Measurements from ENCODE around the gene ELOB.
A peak's percentile ranks its signal among the peaks of the same experiment; 100 is the strongest.

The ELOB gene

GRCh38 chr16:2777231-2777902, at the start of gene ELOB:
Gene ELOB, minus strand, starts transcription at chr16:2777280. Its CDS starts 41 bp downstream, at chr16:2777239.
- DNase-seq (ENCODE audit: low read depth in 2 of 3, low spot score in 1 of 3): peak; percentile 73 to 86 (median 76)

- no peak for DNase-seq (ENCODE audit: low read depth in 2 of 3, low spot score in 1 of 3)
These were observed 48.8 kb upstream of the ELOB start for GRCh38 chr16:2825906-2826305.

GRCh38 chr16:2825049-2825742, 48.1 kb upstream of the ELOB start:
- DNase-seq (ENCODE audit: low read depth in 2 of 3, low spot score in 1 of 3): no peak

- DNase-seq (ENCODE audit: low read depth in 2 of 3, low spot score in 1 of 3): no peak
These were observed 47.5 kb upstream of the ELOB start for GRCh38 chr16:2824626-2825025.

GRCh38 chr16:2822496-2822895, 45.4 kb upstream of the ELOB start:
- DNase-seq (ENCODE audit: low read depth in 2 of 3, low spot score in 1 of 3): no peak

GRCh38 chr16:2822158-2822495, 45.0 kb upstream of the ELOB start:
- DNase-seq (ENCODE audit: low read depth in 2 of 3, low spot score in 1 of 3): no peak

GRCh38 chr16:2821487-2822157, 44.5 kb upstream of the ELOB start:
- DNase-seq (ENCODE audit: low read depth in 2 of 3, low spot score in 1 of 3): no peak

- DNase-seq (ENCODE audit: low read depth in 2 of 3, low spot score in 1 of 3): no peak
These were observed 43.9 kb upstream of the ELOB start for GRCh38 chr16:2820836-2821486.

GRCh38 chr16:2819939-2820835, 43.1 kb upstream of the ELOB start:
- no peak for DNase-seq (ENCODE audit: low read depth in 2 of 3, low spot score in 1 of 3)

GRCh38 chr16:2819179-2819938, 42.3 kb upstream of the ELOB start:
- DNase-seq (ENCODE audit: low read depth in 2 of 3, low spot score in 1 of 3): no peak

GRCh38 chr16:2818272-2818876, 41.3 kb upstream of the ELOB start:
- no peak for DNase-seq (ENCODE audit: low read depth in 2 of 3, low spot score in 1 of 3)

- DNase-seq (ENCODE audit: low read depth in 2 of 3, low spot score in 1 of 3): no peak
These were observed 40.5 kb upstream of the ELOB start for GRCh38 chr16:2817340-2818271.

GRCh38 chr16:2816751-2817339, 39.8 kb upstream of the ELOB start, which contains the start of gene PRSS21:
Gene PRSS21, plus strand, starts transcription at chr16:2817237. Its CDS starts 32 bp downstream, at chr16:2817269.
- DNase-seq (ENCODE audit: low read depth in 2 of 3, low spot score in 1 of 3): peak in 2 of 3 donors; percentile 16 to 22

- no peak for DNase-seq (ENCODE audit: low read depth in 2 of 3, low spot score in 1 of 3)
These were observed 38.3 kb upstream of the ELOB start for GRCh38 chr16:2815299-2815771.

GRCh38 chr16:2814551-2815298, 37.6 kb upstream of the ELOB start:
- DNase-seq (ENCODE audit: low read depth in 2 of 3, low spot score in 1 of 3): no peak

- no peak for DNase-seq (ENCODE audit: low read depth in 2 of 3, low spot score in 1 of 3)
These were observed 36.7 kb upstream of the ELOB start for GRCh38 chr16:2813771-2814221.

Measured in stimulated activated CD4-positive, alpha-beta T cell treated with anti-CD3 and anti-CD28 coated beads, Interleukin-12 subunit alpha, Interleukin-12 subunit beta, amount 100 ng/mL, for 48 hours (primary cell).